HTR-8/SVneo (cell line): ENCODE measurements around the gene PODNL1.
A peak's percentile ranks its signal among the peaks of the same experiment; 100 is the strongest.

ENCODE experiments used
- DNase-seq: peaks from one replicate; pipeline ENCODE4 v3.0.0; 2011; ENCODE audit warnings: low spot score, mixed read lengths; ENCODE audit not compliant: insufficient read length
- FAIRE-seq: peaks from 2 replicates; lab custom pipeline; 2011; peaks lifted over from hg19 to GRCh38; lab: Jason Lieb, UNC

PODNL1 gene

GRCh38 chr19:13959962-13960862 is 22.0 kb upstream of the PODNL1 start:
- DNase-seq (peak; percentile 41), FAIRE-seq (no peak)

GRCh38 chr19:13959141-13959961 is 21.1 kb upstream of the PODNL1 start:
- FAIRE-seq (no peak), DNase-seq (no peak)

- DNase-seq, result no peak
- no peak for FAIRE-seq
Measured at GRCh38 chr19:13958043-13958442, 19.8 kb upstream of the PODNL1 start.

GRCh38 chr19:13957051-13957450 is 18.8 kb upstream of the PODNL1 start:
- no peak for FAIRE-seq

GRCh38 chr19:13956365-13956744 is 18.1 kb upstream of the PODNL1 start:
- DNase-seq, result no peak
- no peak for FAIRE-seq

More at GRCh38 chr19:13957051-13957450, 18.8 kb upstream of the PODNL1 start:
- no peak for DNase-seq

GRCh38 chr19:13955662-13956364 is 17.6 kb upstream of the PODNL1 start:
- FAIRE-seq, result no peak

GRCh38 chr19:13954185-13954584 is 16.0 kb upstream of the PODNL1 start:
- DNase-seq (no peak), FAIRE-seq (no peak)

More at GRCh38 chr19:13955662-13956364, 17.6 kb upstream of the PODNL1 start:
- no peak for DNase-seq

GRCh38 chr19:13952931-13953531 is 14.8 kb upstream of the PODNL1 start:
- FAIRE-seq, result no peak
- no peak for DNase-seq

GRCh38 chr19:13952154-13952930 is 14.1 kb upstream of the PODNL1 start, which contains the start of gene DCAF15:
DCAF15 (plus strand) TSS chr19:13952509; CDS start chr19:13952513, 4 bp downstream.
- FAIRE-seq, result peak; percentile 99
- DNase-seq, result peak; percentile 100

GRCh38 chr19:13951799-13952153 is 13.6 kb upstream of the PODNL1 start:
- DNase-seq (no peak), FAIRE-seq (no peak)

- FAIRE-seq (no peak), DNase-seq (no peak)
Measured at GRCh38 chr19:13951043-13951442, 12.8 kb upstream of the PODNL1 start.

GRCh38 chr19:13946414-13946813 is 8.2 kb upstream of the PODNL1 start:
- DNase-seq, result no peak
- no peak for FAIRE-seq

- DNase-seq, result no peak
Measured at GRCh38 chr19:13942023-13942684, 3.9 kb upstream of the PODNL1 start.

GRCh38 chr19:13937479-13938300 is 527 bp downstream of the PODNL1 start:
- FAIRE-seq (no peak), DNase-seq (no peak)

More at GRCh38 chr19:13942023-13942684, 3.9 kb upstream of the PODNL1 start:
- no peak for FAIRE-seq

- DNase-seq (no peak), FAIRE-seq (no peak)
Measured at GRCh38 chr19:13935765-13936510, 2.3 kb downstream of the PODNL1 start.

GRCh38 chr19:13934785-13935109 is 3.5 kb downstream of the PODNL1 start:
- no peak for DNase-seq

GRCh38 chr19:13932911-13933393 is 5.3 kb downstream of the PODNL1 start:
- DNase-seq, result no peak
- FAIRE-seq, result no peak

More at GRCh38 chr19:13934785-13935109, 3.5 kb downstream of the PODNL1 start:
- FAIRE-seq, result peak; percentile 97
